NCI-H2171 treated with DMSO at 0.1 percent for 48 hours (cell line): ENCODE measurements around the gene ATP2A2.
A peak's percentile ranks its signal among the peaks of the same experiment; 100 is the strongest.

Experiments used
- DNase-seq: peaks from one replicate; lab custom pipeline; 2025; lab: John Stamatoyannopoulos, UW

Gene ATP2A2

GRCh38 chr12:110343114-110343513 lies 62.1 kb downstream of the ATP2A2 start:
- no peak for DNase-seq

- DNase-seq = no peak
These were observed 62.9 kb downstream of the ATP2A2 start for GRCh38 chr12:110343736-110344555.

- DNase-seq = no peak
These were observed 63.6 kb downstream of the ATP2A2 start for GRCh38 chr12:110344657-110345056.

- no peak for DNase-seq
These were observed 64.2 kb downstream of the ATP2A2 start for GRCh38 chr12:110345176-110345661.

- no peak for DNase-seq
These were observed 64.9 kb downstream of the ATP2A2 start for GRCh38 chr12:110345963-110346362.

GRCh38 chr12:110347767-110348166 lies 66.7 kb downstream of the ATP2A2 start:
- no peak for DNase-seq

GRCh38 chr12:110348431-110349059 lies 67.5 kb downstream of the ATP2A2 start:
- DNase-seq = no peak

GRCh38 chr12:110349096-110349495 lies 68.0 kb downstream of the ATP2A2 start:
- DNase-seq = no peak

- no peak for DNase-seq
These were observed 68.6 kb downstream of the ATP2A2 start for GRCh38 chr12:110349514-110350151.

- no peak for DNase-seq
These were observed 70.1 kb downstream of the ATP2A2 start for GRCh38 chr12:110351119-110351518.

- DNase-seq = no peak
These were observed 71.4 kb downstream of the ATP2A2 start for GRCh38 chr12:110352401-110352800.

GRCh38 chr12:110353211-110353965 lies 72.3 kb downstream of the ATP2A2 start:
- no peak for DNase-seq

- DNase-seq = peak; percentile 36
These were observed 73.2 kb downstream of the ATP2A2 start for GRCh38 chr12:110354172-110354780.

GRCh38 chr12:110355073-110355472 lies 74.0 kb downstream of the ATP2A2 start:
- DNase-seq = no peak

- DNase-seq = peak; percentile 50
These were observed 77.5 kb downstream of the ATP2A2 start for GRCh38 chr12:110358384-110359097.

- DNase-seq = no peak
These were observed 80.2 kb downstream of the ATP2A2 start for GRCh38 chr12:110361216-110361615.

GRCh38 chr12:110365489-110366320 lies 84.7 kb downstream of the ATP2A2 start:
- DNase-seq = no peak

GRCh38 chr12:110366321-110367142 lies 85.5 kb downstream of the ATP2A2 start:
- no peak for DNase-seq

GRCh38 chr12:110367181-110367864 lies 86.3 kb downstream of the ATP2A2 start:
- peak; percentile 76 for DNase-seq
